ENCODE measurements around the gene MAP3K10. TPM values are rescaled to one million over a fixed set of nuclear protein-coding genes. Genes with fewer than 3 reads are reported as not detected.

The MAP3K10 gene
- total RNA-seq, 4 donors from 2014 or later: 10.8 to 19.5 (median 11.9) TPM

DNA sequence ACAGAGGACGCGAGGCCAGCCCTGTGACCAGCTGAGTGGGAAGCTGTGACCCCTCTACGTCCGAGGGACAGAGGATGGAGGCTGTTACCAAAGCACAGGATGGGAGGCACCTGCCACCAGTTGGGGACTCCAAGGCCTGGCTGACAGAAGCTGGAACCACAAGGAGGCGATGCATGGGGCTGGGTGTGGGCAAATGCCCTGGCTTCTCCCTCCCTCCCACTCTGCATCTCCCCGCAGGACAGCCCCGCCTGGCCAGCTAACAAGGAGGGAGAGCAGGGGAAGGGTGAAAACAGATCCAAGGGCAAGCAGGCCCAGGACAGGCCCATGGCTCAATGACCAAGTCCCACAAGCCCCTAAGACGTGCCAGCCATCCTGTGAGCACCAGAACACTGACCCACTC lies 65.3 kb downstream of the MAP3K10 start:
- Histone ChIP-seq H3K36me3 (peaks cover 0 to 21% (median 9%) of the 10 kb centered on the region in 4 donors), H3K4me3 (no peak overlapping the region), H3K9me3 (no peaks in the 10 kb centered on the region), H3K4me1 (no peaks in the 10 kb centered on the region), H3K27me3 (no peaks in the 10 kb centered on the region), H3K27ac (no peak overlapping the region)
- in situ Hi-C loops (cut with MboI; ENCODE audit: low pct_ligation_motif_present in 1 of 4, low pct_unique_long_range_greater_than_20kb in 1 of 4, low sequenced_read_pairs in 3 of 4): no loop called here
- no peak for DNase-seq
- TF ChIP-seq, protein P1, sequence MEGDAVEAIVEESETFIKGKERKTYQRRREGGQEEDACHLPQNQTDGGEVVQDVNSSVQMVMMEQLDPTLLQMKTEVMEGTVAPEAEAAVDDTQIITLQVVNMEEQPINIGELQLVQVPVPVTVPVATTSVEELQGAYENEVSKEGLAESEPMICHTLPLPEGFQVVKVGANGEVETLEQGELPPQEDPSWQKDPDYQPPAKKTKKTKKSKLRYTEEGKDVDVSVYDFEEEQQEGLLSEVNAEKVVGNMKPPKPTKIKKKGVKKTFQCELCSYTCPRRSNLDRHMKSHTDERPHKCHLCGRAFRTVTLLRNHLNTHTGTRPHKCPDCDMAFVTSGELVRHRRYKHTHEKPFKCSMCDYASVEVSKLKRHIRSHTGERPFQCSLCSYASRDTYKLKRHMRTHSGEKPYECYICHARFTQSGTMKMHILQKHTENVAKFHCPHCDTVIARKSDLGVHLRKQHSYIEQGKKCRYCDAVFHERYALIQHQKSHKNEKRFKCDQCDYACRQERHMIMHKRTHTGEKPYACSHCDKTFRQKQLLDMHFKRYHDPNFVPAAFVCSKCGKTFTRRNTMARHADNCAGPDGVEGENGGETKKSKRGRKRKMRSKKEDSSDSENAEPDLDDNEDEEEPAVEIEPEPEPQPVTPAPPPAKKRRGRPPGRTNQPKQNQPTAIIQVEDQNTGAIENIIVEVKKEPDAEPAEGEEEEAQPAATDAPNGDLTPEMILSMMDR (IDR thresholded peaks at IDR 0.05): no peak
- TF ChIP-seq EP300 (IDR thresholded peaks at IDR 0.05; ENCODE audit: low read depth): no peak
- no peak for TF ChIP-seq POLR2A (IDR thresholded peaks at IDR 0.05)
- TF ChIP-seq POLR2AphosphoS5 (IDR thresholded peaks at IDR 0.05): no peak
- intact Hi-C loops (cut with DNase I; ENCODE audit: low total_unique reads): no loop called here
- whole genome bisulfite sequencing, 2 donors (ENCODE audit: low coverage in 1 of 2): 93% methylated on average over 8 of the region's 8 CpGs; no CpG with 5 or more reads in 1 of the 2 donors

DNA sequence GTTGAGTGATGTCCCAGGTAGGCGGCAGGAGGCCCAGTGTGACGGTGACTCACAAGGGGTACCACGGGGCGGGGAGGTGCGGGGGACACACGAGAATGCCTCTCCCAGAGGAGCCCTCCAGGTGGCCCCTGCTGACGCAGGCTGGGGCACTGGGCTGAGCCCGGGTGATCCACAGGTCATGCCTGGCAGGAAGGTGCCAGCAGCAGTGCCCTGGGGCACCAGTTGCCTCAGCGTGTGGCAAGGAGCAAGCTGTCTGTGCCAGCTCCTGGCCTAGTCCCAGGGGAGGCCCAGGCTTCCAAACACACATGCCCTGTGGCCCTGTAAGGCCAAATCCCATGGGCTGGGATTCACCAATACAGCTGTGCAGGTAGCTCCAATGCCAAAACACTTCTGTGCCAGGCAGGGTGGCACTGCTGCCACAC lies 65.9 kb downstream of the MAP3K10 start:
- no peaks in the 10 kb centered on the region for H3K4me1 ChIP-seq
- no peak overlapping the region for H3K4me3 ChIP-seq
- H3K9me3 ChIP-seq: no peaks in the 10 kb centered on the region
- DNase-seq: no peak
- intact Hi-C loops (cut with DNase I; ENCODE audit: low total_unique reads) (no loop called here), in situ Hi-C loops (cut with MboI; ENCODE audit: low pct_ligation_motif_present in 1 of 4, low pct_unique_long_range_greater_than_20kb in 1 of 4, low sequenced_read_pairs in 3 of 4) (no loop called here)
- peaks cover 0 to 21% (median 9%) of the 10 kb centered on the region in 4 donors for H3K36me3 ChIP-seq
- TF ChIP-seq POLR2A (IDR thresholded peaks at IDR 0.05) (no peak), EP300 (IDR thresholded peaks at IDR 0.05; ENCODE audit: low read depth) (no peak), POLR2AphosphoS5 (IDR thresholded peaks at IDR 0.05) (no peak)
- TF ChIP-seq, protein P1 (IDR thresholded peaks at IDR 0.05): no peak
- no peaks in the 10 kb centered on the region for H3K27me3 ChIP-seq
- H3K27ac ChIP-seq: no peak overlapping the region
- WGBS, 2 donors (ENCODE audit: low coverage in 1 of 2): 75% methylated on average over 8 of the region's 9 CpGs; no CpG with 5 or more reads in 1 of the 2 donors

DNA sequence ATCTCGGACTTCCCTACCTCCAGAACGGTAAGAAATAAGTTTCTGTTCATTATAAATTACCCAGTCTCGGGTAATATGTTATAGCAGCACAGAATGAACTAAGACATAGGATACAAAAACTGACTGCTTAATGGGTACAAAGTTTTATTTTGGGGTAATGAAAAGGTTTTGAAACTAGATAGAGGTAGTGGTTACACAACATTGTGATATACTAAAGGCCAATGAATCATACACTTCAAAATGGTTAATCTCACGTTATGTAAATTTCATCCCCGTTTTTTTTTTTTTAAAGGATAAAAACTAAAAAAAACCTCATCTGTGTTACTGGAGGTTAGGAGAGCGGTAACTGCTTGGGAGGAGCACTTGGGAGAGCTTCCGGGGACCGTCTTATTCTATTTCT lies 70.4 kb downstream of the MAP3K10 start:
- no peak overlapping the region for H3K27ac ChIP-seq
- no peak for DNase-seq
- intact Hi-C loops (cut with DNase I; ENCODE audit: low total_unique reads): no loop called here
- H3K36me3 ChIP-seq: peaks cover 0 to 7% (median 3%) of the 10 kb centered on the region in 4 donors
- no peak overlapping the region for H3K4me3 ChIP-seq
- H3K9me3 ChIP-seq: no peaks in the 10 kb centered on the region
- no peak for TF ChIP-seq EP300 (IDR thresholded peaks at IDR 0.05; ENCODE audit: low read depth)
- no peak for TF ChIP-seq POLR2AphosphoS5 (IDR thresholded peaks at IDR 0.05)
- no peaks in the 10 kb centered on the region for H3K27me3 ChIP-seq
- in situ Hi-C loops (cut with MboI; ENCODE audit: low pct_ligation_motif_present in 1 of 4, low pct_unique_long_range_greater_than_20kb in 1 of 4, low sequenced_read_pairs in 3 of 4): no loop called here
- 83 to 85% methylated on average over 8 of the region's 8 CpGs for WGBS, 2 donors (ENCODE audit: low coverage in 1 of 2)
- H3K4me1 ChIP-seq: peaks cover 0 to 5% (median under 1%) of the 10 kb centered on the region in 4 donors

DNA sequence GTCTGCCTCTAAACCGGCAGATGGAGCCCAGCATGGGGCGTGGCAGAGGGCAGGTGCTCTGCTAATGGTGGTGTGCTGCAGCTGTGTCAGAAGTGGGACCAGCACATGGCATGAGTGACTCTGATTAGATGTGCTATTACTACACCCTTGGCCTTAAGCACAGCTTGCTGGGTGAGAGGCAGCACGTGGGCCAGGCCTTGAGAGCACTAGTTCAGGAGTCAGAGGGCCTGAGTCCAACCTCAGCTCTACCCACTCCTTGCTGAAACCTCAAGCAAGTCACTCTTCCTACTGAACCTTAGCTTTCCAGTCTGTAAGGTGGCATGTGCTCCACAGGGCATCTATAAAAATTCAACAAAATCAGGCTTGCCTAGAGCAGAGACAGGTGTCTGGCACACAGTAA lies 71.2 kb downstream of the MAP3K10 start:
- 92 to 100% methylated on average over 2 to 3 of the region's 3 CpGs for WGBS, 2 donors (ENCODE audit: low coverage in 1 of 2)
- no peak overlapping the region for H3K27ac ChIP-seq
- no peaks in the 10 kb centered on the region for H3K9me3 ChIP-seq
- peaks cover 0 to 6% (median 1%) of the 10 kb centered on the region in 4 donors for H3K4me1 ChIP-seq
- H3K4me3 ChIP-seq: no peak overlapping the region
- H3K27me3 ChIP-seq: no peaks in the 10 kb centered on the region
- H3K36me3 ChIP-seq: peaks cover 0 to 7% (median 3%) of the 10 kb centered on the region in 4 donors
- no peak for TF ChIP-seq POLR2AphosphoS5 (IDR thresholded peaks at IDR 0.05)
- no peak for TF ChIP-seq POLR2A (IDR thresholded peaks at IDR 0.05)
- no peak for TF ChIP-seq EP300 (IDR thresholded peaks at IDR 0.05; ENCODE audit: low read depth)
- TF ChIP-seq, protein P1 (IDR thresholded peaks at IDR 0.05): no peak
- in situ Hi-C loops (cut with MboI; ENCODE audit: low pct_ligation_motif_present in 1 of 4, low pct_unique_long_range_greater_than_20kb in 1 of 4, low sequenced_read_pairs in 3 of 4): no loop called here
- intact Hi-C loops (cut with DNase I; ENCODE audit: low total_unique reads): no loop called here
- no peak for DNase-seq
